ENCODE results near the gene RNFT2. TPM values are rescaled to one million over a fixed set of nuclear protein-coding genes. Genes with fewer than 3 reads are reported as not detected.

RNFT2 gene
- total and polyA plus RNA-seq, 3 donors from 2014 or later, result 6.8 to 11.7 (median 9.0) TPM

- TF ChIP-seq POLR2A (IDR thresholded peaks at IDR 0.05), result no peak
- no peak for TF ChIP-seq CTCF (IDR thresholded peaks at IDR 0.05)
- intact Hi-C loops (cut with DNase I; ENCODE audit: low total_unique reads), result loop anchor here (10.0 kb wide), 1 partner anchor 152 kb away; the partner anchor contains the start of genes RNFT2 and SPRING1
- 93 to 96% methylated on average over 1 of the region's 1 CpG for WGBS, 2 donors
- Histone ChIP-seq H3K27me3 (no peaks in the 10 kb centered on the region), H3K4me3 (no peak overlapping the region), H3K9me3 (no peaks in the 10 kb centered on the region), H3K36me3 (ENCODE audit: low read depth, missing control alignments) (no peaks in the 10 kb centered on the region), H3K4me1 (no peaks in the 10 kb centered on the region), H3K27ac (no peak overlapping the region)
- DNase-seq, result no peak
These were observed 149.1 kb downstream of the RNFT2 start for GRCh38 chr12:116887244-116887643.

GRCh38 chr12:116887897-116888296 is 149.8 kb downstream of the RNFT2 start:
- Histone ChIP-seq H3K27ac (no peak overlapping the region), H3K36me3 (ENCODE audit: low read depth, missing control alignments) (no peaks in the 10 kb centered on the region), H3K4me1 (no peaks in the 10 kb centered on the region), H3K4me3 (no peak overlapping the region), H3K9me3 (no peaks in the 10 kb centered on the region), H3K27me3 (no peaks in the 10 kb centered on the region)
- WGBS, 2 donors, result 86 to 88% methylated on average over 6 of the region's 6 CpGs
- no peak for TF ChIP-seq CTCF (IDR thresholded peaks at IDR 0.05)
- no peak for DNase-seq
- intact Hi-C loops (cut with DNase I; ENCODE audit: low total_unique reads), result loop anchor here (10.0 kb wide), 1 partner anchor 153 kb away; the partner anchor contains the start of genes RNFT2 and SPRING1

- intact Hi-C loops (cut with DNase I; ENCODE audit: low total_unique reads), result no loop called here
- H3K4me3 ChIP-seq, result no peak overlapping the region
- no peaks in the 10 kb centered on the region for H3K36me3 ChIP-seq (ENCODE audit: low read depth, missing control alignments)
- no peaks in the 10 kb centered on the region for H3K27me3 ChIP-seq
- H3K4me1 ChIP-seq, result no peaks in the 10 kb centered on the region
- H3K9me3 ChIP-seq, result no peaks in the 10 kb centered on the region
- H3K27ac ChIP-seq, result no peak overlapping the region
- TF ChIP-seq CTCF (IDR thresholded peaks at IDR 0.05) (no peak), POLR2A (IDR thresholded peaks at IDR 0.05) (no peak)
- WGBS, 2 donors, result 90 to 96% methylated on average over 2 of the region's 2 CpGs
- DNase-seq, result no peak
These were observed 152.2 kb downstream of the RNFT2 start for GRCh38 chr12:116890330-116890729.

- no peaks in the 10 kb centered on the region for H3K9me3 ChIP-seq
These were observed 152.9 kb downstream of the RNFT2 start for GRCh38 chr12:116891019-116891418.

More at GRCh38 chr12:116891019-116891418, 152.9 kb downstream of the RNFT2 start:
- WGBS, 2 donors, result 90 to 91% methylated on average over 3 of the region's 3 CpGs
- H3K27ac ChIP-seq, result no peak overlapping the region
- no peak overlapping the region for H3K4me3 ChIP-seq
- TF ChIP-seq POLR2A (IDR thresholded peaks at IDR 0.05), result no peak
- TF ChIP-seq CTCF (IDR thresholded peaks at IDR 0.05), result no peak
- H3K4me1 ChIP-seq, result no peaks in the 10 kb centered on the region
- no peaks in the 10 kb centered on the region for H3K27me3 ChIP-seq
- DNase-seq, result no peak
- H3K36me3 ChIP-seq (ENCODE audit: low read depth, missing control alignments), result no peaks in the 10 kb centered on the region
- intact Hi-C loops (cut with DNase I; ENCODE audit: low total_unique reads), result no loop called here
